Measurements from ENCODE around the gene SLC8A2.
A peak's percentile ranks its signal among the peaks of the same experiment; 100 is the strongest.

SLC8A2 gene

GRCh38 chr19:47436712-47437401, 34.8 kb downstream of the SLC8A2 start:
- peak; percentile 67 for DNase-seq (ENCODE audit: low read depth, low spot score)
- H3K4me3 ChIP-seq (ENCODE audit: low read length), result no peak overlapping the region

- no peak overlapping the region for H3K4me3 ChIP-seq (ENCODE audit: low read length)
- DNase-seq (ENCODE audit: low read depth, low spot score), result no peak
Observed at GRCh38 chr19:47435883-47436417, 35.7 kb downstream of the SLC8A2 start.

DNA sequence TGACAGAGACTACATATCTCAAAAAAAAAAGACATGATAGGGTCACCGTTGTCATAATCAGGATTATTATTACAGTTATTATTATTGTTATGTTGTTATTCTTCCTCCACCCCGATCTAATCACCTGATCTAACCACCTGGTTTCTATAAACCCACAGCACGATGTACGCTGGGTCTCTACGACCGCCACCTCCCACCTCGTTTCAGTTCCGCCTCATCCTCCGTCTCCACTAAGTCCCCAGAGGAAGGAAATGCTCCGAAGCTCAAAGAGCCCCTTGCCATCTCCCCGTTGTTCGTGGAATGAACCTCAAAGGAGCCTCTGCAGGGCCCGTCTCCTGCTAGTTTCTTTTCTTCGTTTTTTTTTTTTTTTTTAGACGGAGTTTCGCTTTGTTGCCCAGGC, 36.5 kb downstream of the SLC8A2 start:
- DNase-seq (ENCODE audit: low read depth, low spot score), result peak; percentile 78
- peak overlapping the region; percentile 24 for H3K4me3 ChIP-seq (ENCODE audit: low read length)

- no peak overlapping the region for H3K4me3 ChIP-seq (ENCODE audit: low read length)
Observed at GRCh38 chr19:47434088-47434487, 37.6 kb downstream of the SLC8A2 start.

DNA sequence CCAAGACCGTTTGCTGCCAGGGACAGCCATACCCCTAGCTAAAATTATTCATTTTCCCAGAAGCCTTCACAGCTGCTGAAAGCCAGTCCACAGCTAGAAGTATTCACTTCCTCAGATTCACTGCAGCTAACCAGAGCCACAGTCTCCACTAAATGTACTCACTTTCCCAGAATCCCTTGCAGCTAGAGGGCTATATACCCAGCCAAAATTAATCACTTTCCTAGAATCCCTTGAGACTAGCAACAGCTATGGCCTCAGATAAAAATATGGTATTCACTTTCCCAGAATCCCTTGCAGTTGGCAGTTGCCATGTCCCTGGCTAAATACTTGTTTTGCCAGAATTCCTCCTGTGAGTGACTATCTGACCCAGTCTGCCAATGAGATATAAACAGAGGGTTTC, 38.6 kb downstream of the SLC8A2 start:
- H3K4me3 ChIP-seq (ENCODE audit: low read length), result no peak overlapping the region
- DNase-seq (ENCODE audit: low read depth, low spot score), result no peak

More at GRCh38 chr19:47434088-47434487, 37.6 kb downstream of the SLC8A2 start:
- no peak for DNase-seq (ENCODE audit: low read depth, low spot score)

- no peak for DNase-seq (ENCODE audit: low read depth, low spot score)
- H3K4me3 ChIP-seq (ENCODE audit: low read length), result no peak overlapping the region
Observed at GRCh38 chr19:47432499-47432898, 39.2 kb downstream of the SLC8A2 start.

- H3K4me3 ChIP-seq (ENCODE audit: low read length), result no peak overlapping the region
- DNase-seq (ENCODE audit: low read depth, low spot score), result no peak
Observed at GRCh38 chr19:47432091-47432490, 39.6 kb downstream of the SLC8A2 start.

- no peak for DNase-seq (ENCODE audit: low read depth, low spot score)
- no peak overlapping the region for H3K4me3 ChIP-seq (ENCODE audit: low read length)
Observed at GRCh38 chr19:47430041-47430802, 41.5 kb downstream of the SLC8A2 start.

DNA sequence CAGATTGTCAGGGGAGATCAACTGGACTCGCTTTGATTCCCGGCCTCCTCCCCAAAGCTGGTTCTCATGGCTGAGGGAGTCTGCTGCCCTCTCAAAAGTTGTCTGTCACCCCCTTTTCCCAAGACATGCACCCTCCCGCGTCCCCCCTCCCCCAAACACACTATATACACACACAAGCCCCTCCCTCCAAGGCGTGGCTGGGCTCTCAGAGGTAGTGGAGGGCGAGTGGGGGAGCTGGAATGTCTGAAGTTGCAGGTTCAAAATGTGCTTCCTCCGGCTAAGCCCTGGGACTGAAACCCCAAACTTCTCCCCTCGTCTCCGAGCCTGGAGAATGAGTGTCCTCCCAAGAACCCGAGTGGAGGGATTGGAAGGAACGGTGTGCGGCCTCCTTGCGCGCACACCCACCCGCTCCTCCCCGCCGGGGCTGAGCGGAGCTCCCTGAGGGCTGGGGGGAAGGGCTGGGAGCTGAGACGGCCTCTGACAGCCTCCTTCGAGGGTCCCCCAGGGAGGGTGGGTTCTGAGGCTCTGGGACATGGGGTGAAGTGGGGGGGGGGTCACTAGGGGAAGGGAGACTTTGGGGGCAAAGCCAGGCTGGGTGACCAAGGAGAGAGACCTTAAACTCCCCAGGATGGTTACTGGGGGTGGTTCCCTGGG, 42.4 kb downstream of the SLC8A2 start:
- no peak overlapping the region for H3K4me3 ChIP-seq (ENCODE audit: low read length)
- DNase-seq (ENCODE audit: low read depth, low spot score), result no peak

GRCh38 chr19:47428177-47428894, 43.4 kb downstream of the SLC8A2 start:
- peak; percentile 100 for DNase-seq (ENCODE audit: low read depth, low spot score)
- H3K4me3 ChIP-seq (ENCODE audit: low read length), result peak overlapping the region; percentile 50

DNA sequence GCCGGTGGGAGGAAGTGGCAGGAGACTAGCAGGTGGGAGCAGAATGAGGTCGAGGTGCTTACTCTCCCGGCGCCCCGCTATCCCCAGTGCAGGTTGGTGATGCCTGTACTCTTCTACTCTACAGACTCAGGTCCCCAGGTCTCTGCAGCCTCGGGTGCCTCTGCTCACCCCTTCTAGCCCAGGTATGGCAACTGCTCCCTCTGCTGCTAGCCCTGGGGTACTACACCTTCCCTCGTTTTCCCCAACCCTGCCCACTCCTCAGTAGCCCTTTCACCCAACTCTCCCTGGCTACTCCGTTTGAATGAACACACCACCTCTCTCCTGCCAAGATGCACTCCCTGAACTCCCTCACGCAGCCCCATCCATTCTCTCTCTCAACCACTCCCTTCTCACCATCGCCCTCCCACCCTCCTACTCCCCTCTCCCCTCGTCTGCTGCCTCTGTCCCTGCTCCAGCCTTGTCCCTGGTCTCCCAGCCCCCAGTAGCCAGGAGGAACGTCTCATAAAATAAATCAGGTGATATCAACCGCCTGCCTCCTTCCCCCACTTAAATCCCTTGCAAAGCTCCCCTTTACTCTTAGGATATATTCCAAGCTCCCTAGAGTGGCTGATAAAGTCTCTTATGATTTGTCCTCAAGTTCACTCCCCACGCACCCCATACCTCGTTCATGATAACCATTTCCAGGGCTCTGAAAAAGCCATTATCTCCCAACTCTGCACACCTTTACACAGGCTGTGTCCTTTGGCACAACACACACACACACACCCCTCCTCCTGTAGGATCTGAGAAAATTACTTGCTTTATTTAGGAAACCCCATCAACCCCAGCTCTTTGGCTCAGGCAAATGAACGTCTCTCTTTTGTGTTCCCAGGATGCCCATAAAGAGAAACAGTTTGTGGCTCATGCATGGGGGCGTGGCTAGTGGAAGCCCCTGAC, 44.2 kb downstream of the SLC8A2 start:
- peak; percentile 57 for DNase-seq (ENCODE audit: low read depth, low spot score)
- peak overlapping the region; percentile 50 for H3K4me3 ChIP-seq (ENCODE audit: low read length)

- H3K4me3 ChIP-seq (ENCODE audit: low read length), result no peak overlapping the region
- DNase-seq (ENCODE audit: low read depth, low spot score), result no peak
Observed at GRCh38 chr19:47423203-47423882, 48.4 kb downstream of the SLC8A2 start.

DNA sequence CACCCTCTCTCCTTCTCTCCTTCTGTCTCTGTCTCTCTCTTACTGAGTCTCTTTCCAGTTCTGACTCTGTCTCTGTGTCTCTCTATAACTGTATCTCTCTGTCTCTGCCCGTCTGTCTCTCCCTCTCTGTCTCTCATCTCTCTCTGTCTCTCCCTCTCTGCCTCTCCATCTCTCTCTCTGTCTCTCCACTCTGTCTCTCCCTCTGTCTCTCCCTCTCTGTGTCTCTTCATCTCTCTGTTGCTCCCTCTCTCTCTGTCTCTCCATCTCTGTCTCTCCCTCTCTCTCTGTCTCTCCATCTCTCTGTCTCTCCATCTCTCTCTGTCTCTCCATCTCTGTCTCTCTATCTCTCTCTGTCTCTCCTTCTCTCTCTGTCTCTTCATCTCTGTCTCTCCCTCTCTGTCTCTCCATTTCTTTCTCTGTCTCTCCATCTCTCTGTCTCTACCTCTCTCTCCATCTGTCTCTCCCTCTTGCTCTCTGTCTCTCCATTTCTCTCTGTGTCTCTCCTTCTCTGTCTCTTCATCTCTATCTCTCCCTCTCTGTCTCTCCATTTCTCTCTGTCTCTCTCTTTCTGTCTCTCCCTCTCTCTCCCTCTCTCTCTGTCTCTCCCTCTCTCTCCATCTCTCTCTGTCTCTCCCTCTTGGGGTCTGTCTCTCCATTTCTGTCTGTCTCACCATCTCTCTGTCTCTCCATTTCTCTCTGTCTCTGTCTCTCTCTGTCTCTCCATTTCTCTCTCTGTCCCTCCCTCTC, 49.1 kb downstream of the SLC8A2 start:
- no peak for DNase-seq (ENCODE audit: low read depth, low spot score)
- no peak overlapping the region for H3K4me3 ChIP-seq (ENCODE audit: low read length)

GRCh38 chr19:47421844-47422395, 49.8 kb downstream of the SLC8A2 start:
- no peak for DNase-seq (ENCODE audit: low read depth, low spot score)
- no peak overlapping the region for H3K4me3 ChIP-seq (ENCODE audit: low read length)

- no peak overlapping the region for H3K4me3 ChIP-seq (ENCODE audit: low read length)
- no peak for DNase-seq (ENCODE audit: low read depth, low spot score)
Observed at GRCh38 chr19:47421244-47421786, 50.4 kb downstream of the SLC8A2 start.

- H3K4me3 ChIP-seq (ENCODE audit: low read length), result no peak overlapping the region
- no peak for DNase-seq (ENCODE audit: low read depth, low spot score)
Observed at GRCh38 chr19:47419789-47420188, 51.9 kb downstream of the SLC8A2 start.

Data from Jurkat, Clone E6-1 (cell line).